Measurements from ENCODE around the gene CDK2AP2. TPM values are rescaled to one million over a fixed set of nuclear protein-coding genes. Genes with fewer than 3 reads are reported as not detected.

The CDK2AP2 gene
- total and polyA plus RNA-seq, 9 of the 15 experiments (the other 6 are each of a cell fraction or from before 2014, with no cell fraction given) = 4.4 to 47.4 (median 21.7) TPM

GRCh38 chr11:67538823-67539505 is 31.0 kb upstream of the CDK2AP2 start:
- in situ Hi-C loops (cut with MboI) (loop anchor here (25.0 kb wide), 1 partner anchor 1148 kb away; the partner anchor contains the start of gene GAL), intact Hi-C loops (cut with micrococcal nuclease) (no loop called here)
- FAIRE-seq = no peak
- no peaks in the 10 kb centered on the region for H3K9me1 ChIP-seq (ENCODE audit: control insufficient read depth, insufficient read depth, low read length)
- peaks cover 0 to 9% of the 10 kb centered on the region in 2 experiments; a peak in 3 of 5 replicates for H3K4me1 ChIP-seq (replicated peaks in 1 of 2; ENCODE audit: control insufficient read depth in 2 of 2, insufficient read depth in 2 of 2, low read length in 2 of 2)
- H3K27me3 ChIP-seq (ENCODE audit: control insufficient read depth in 2 of 2, insufficient read depth in 2 of 2, low read length in 2 of 2) = no peaks in the 10 kb centered on the region
- no peaks in the 10 kb centered on the region for H3K9me3 ChIP-seq (replicated peaks; ENCODE audit: control insufficient read depth, insufficient read depth, low read depth, low read length)
- H3K27ac ChIP-seq (ENCODE audit: extremely low read depth, low read depth, low read length) = no peak overlapping the region
- ATAC-seq = no peak
- no peak for DNase-seq (ENCODE audit: extremely low read depth in 1 of 4, low spot score in 3 of 4)
- no peaks in the 10 kb centered on the region for H3K36me3 ChIP-seq (ENCODE audit: control insufficient read depth, insufficient read depth, low read length)
- WGBS (ENCODE audit: insufficient coverage, low coverage, missing lambda C conversion rate) = 46% methylated on average over 10 of the region's 10 CpGs
- BruUV-seq (replicated peaks) = no TSS peak
- ChIA-PET CTCF (ENCODE audit: low intra/inter-chr PET ratio) (no interaction called here), POLR2A (interaction anchor here (0.5 to 0.8 kb wide), 2 partner anchors 28 to 137 kb away, joined by 3 read pairs; partner anchors contain the start of gene PPP1CA)
- H4K20me1 ChIP-seq (replicated peaks; ENCODE audit: control insufficient read depth, insufficient read depth, low read length) = no peaks in the 10 kb centered on the region
- no peak overlapping the region for H3K9ac ChIP-seq (ENCODE audit: insufficient read depth in 1 of 2, low read depth in 2 of 2, low read length in 2 of 2)
- H3K4me2 ChIP-seq (ENCODE audit: insufficient read depth, low read length) = no peak overlapping the region
- no peak overlapping the region for H3K4me3 ChIP-seq
- no peaks in the 10 kb centered on the region for H3K79me2 ChIP-seq (ENCODE audit: control insufficient read depth, insufficient read depth, low read length)
- TF ChIP-seq NR2F6 (CRISPR knock-in tag; IDR thresholded peaks at IDR 0.05) (no peak), SMARCA5 (IDR thresholded peaks at IDR 0.05) (0 out of 2 replicates have a peak, but pooled peaks have one; percentile 26), SRSF3 (IDR thresholded peaks at IDR 0.05; ENCODE audit: insufficient read depth, low read length) (no peak), ZNF133 (CRISPR knock-in tag; IDR thresholded peaks at IDR 0.05) (no peak), KDM1A (IDR thresholded peaks at IDR 0.05) (peak in 1 of 2 experiments; percentile 37; a peak in 2 of 4 replicates), ZNF699 (CRISPR knock-in tag; IDR thresholded peaks at IDR 0.05; ENCODE audit: insufficient replicate concordance) (no peak), PRMT5 (CRISPR knock-in tag; IDR thresholded peaks at IDR 0.05) (no peak), BCOR (IDR thresholded peaks at IDR 0.05) (peak; percentile 64)
- H2AFZ ChIP-seq (ENCODE audit: low read depth, low read length) = no peak overlapping the region
